SU-DHL-6 (cell line): Measurements from ENCODE around the gene AADACL3.

Experiments
- EZH2phosphoT487 ChIP-seq: fragments of 200-600 bp; sonication (generic), shearing (Covaris generic); conservative IDR thresholded peaks from 2 replicates; pipeline ENCODE4 v1.6.1; 2018; ENCODE audit warnings: mild to moderate bottlenecking, antibody characterized with exemption, low read length, moderate library complexity, mixed read lengths
- TF ChIP-seq, protein P1 (sequence below): fragments of 200-600 bp; sonication (generic); IDR thresholded peaks from one replicate; pipeline ENCODE4 v1.5.1; 2017; ENCODE audit warnings: antibody characterized with exemption, mild to moderate bottlenecking, low read length, moderate library complexity; ENCODE audit not compliant: insufficient read depth, poor library complexity, severe bottlenecking

DNA sequence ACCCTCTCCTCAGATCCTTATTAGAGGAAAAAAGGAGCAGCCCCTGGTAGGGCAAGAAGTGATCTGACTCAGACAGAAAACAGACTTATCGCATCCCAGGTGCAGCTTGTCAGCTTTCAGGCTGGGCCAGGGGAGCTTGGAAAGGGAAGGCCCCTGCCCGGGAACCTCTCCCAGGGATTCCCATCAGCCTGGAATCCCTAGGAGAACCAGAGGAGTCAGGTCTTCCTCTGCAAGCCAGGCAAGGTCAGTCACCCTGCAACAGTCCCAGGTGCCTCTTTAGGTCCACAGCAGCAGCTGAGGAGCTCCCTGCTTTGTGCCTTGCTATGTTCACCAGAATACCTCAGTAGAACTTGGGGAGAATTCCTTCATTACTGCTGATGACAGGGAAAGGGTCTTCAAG is 54.7 kb downstream of the AADACL3 start:
- TF ChIP-seq, protein P1, sequence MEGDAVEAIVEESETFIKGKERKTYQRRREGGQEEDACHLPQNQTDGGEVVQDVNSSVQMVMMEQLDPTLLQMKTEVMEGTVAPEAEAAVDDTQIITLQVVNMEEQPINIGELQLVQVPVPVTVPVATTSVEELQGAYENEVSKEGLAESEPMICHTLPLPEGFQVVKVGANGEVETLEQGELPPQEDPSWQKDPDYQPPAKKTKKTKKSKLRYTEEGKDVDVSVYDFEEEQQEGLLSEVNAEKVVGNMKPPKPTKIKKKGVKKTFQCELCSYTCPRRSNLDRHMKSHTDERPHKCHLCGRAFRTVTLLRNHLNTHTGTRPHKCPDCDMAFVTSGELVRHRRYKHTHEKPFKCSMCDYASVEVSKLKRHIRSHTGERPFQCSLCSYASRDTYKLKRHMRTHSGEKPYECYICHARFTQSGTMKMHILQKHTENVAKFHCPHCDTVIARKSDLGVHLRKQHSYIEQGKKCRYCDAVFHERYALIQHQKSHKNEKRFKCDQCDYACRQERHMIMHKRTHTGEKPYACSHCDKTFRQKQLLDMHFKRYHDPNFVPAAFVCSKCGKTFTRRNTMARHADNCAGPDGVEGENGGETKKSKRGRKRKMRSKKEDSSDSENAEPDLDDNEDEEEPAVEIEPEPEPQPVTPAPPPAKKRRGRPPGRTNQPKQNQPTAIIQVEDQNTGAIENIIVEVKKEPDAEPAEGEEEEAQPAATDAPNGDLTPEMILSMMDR, result no peak
- TF ChIP-seq EZH2phosphoT487, result no peak
